HG03280 (cell line): Measurements from ENCODE around the gene ARFGEF2.
A peak's percentile ranks its signal among the peaks of the same experiment; 100 is the strongest.
"Not testable (repeated sequence)": the region's sequence is repeated elsewhere in the genome, so short reads cannot be mapped to it uniquely, and the experiment has no call there.

Source experiments
- ATAC-seq: cut with Tn5 transposase; IDR thresholded peaks from one replicate; pipeline ENCODE4 v1.9.1; 2021; ENCODE audit warnings: mild to moderate bottlenecking, moderate library complexity; ENCODE audit not compliant: unreplicated experiment

Gene ARFGEF2

DNA sequence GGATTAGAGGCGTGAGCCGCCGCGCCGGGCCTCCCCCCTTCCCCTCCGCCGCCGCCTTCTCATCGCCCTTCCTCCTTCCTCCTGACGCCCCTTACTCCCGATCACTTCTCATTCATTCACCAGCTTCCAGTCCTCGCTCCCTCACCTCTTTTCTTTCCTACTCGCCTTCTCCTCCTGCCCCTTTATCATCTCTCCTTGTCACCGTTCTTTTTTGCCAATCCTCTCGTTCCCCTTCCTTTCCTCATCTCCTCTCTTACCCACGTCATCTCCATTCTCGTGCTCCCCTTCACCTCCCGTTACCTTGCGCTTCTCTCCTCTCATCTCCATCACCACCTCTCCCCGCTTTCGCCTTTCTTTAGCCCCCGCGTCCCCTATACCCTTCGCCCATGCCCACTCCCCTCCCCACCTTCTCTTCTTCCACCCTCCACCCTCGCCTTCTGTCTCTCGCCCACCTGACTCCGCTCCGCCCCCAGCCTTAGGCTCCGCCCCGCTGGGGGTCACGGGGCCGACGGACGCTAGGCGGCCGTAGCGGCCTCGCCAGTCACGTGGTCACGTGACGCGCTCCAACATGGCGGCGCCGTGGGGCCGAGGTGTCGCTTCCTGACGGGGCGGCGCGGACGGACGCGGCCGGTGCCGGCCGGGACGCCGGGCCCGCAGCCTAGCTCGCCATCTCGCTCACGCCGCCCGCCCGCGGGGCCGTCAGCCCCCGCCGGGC lies at the start of gene ARFGEF2:
Gene ARFGEF2, plus strand, starts transcription at position 544 of the 715 bp plus-strand sequence. CDS start 179 bp downstream, outside the sequence.
- peak; percentile 81 for ATAC-seq

- no peak for ATAC-seq
Observed at GRCh38 chr20:48875233-48875913, 46.1 kb upstream of the ARFGEF2 start.

GRCh38 chr20:48875914-48876240 lies 45.6 kb upstream of the ARFGEF2 start:
- no peak for ATAC-seq

DNA sequence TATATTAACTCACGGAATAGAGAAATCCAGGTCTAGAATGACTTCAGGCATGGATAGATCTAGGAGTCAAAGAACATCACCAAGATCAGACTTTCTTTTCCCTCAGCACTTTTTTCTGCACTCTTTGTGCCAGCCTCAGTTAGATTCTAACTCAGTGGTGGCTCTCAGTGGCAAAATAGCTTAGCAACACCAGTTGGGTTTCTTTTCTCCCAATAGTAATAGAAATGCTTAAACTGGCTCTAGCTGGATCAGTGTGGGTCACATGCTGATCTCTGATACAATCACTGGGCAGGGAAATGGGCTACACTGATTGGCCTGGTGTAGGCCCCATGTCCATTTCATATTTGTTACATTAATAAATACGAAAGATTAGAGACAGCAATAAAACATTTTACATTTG lies 44.2 kb upstream of the ARFGEF2 start:
- no peak for ATAC-seq

- ATAC-seq = no peak
Observed at GRCh38 chr20:48878534-48879248, 42.8 kb upstream of the ARFGEF2 start.

- no peak for ATAC-seq
Observed at GRCh38 chr20:48879612-48880245, 41.8 kb upstream of the ARFGEF2 start.

- no peak for ATAC-seq
Observed at GRCh38 chr20:48880331-48880730, 41.2 kb upstream of the ARFGEF2 start.

DNA sequence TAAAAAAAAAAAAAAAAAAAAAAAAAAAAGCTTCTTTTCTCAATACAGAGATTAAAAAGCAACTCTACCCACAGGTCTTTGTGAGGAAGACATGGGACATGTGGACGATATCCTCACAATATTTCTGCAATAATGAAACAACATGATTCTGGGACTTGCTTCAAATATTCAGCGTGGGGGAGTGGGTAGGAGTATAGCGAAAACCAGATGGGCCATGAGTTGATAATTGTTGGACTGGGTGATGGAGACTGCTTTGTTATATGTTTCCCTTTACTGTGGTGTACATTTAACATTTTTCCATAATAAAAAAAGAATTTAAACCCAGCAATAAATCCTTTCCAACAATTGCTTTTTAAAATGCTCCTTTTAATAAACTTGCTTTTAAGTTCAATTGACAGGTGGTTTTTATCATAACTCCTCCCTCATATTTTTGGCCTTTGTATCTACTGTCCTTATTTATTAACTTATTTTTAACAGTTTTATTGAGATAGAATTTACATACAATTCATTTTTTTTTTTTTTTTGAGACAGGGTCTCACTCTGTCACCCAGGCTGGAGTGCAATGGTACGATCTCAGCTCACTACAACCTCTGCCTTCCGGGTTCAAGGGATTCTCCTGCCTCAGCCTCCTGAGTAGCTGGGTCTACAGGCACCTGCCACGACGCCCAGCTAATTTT lies 40.4 kb upstream of the ARFGEF2 start:
- ATAC-seq = no peak

- ATAC-seq = no peak
Observed at GRCh38 chr20:48885237-48885636, 36.3 kb upstream of the ARFGEF2 start.

- ATAC-seq = no peak
Observed at GRCh38 chr20:48886194-48886593, 35.3 kb upstream of the ARFGEF2 start.

DNA sequence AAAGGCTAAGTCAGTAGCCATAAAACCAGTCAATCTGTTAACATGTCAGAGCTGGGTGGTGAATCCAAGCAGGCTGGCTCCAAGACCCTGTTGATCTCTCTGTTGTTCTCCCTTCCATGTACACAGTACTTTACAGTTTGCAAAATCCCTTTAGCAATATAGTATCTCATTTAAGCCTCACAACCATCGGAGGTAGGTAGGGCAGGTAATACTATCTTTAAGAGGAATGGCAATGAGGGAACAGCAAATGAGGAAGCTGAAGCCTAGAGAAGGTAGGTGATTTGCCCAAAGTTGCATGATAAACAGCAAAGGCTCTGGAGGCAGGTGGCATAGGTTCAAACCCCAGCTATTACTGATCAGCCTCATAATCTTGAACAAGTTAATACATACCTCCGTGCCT lies 34.7 kb upstream of the ARFGEF2 start:
- ATAC-seq = no peak

GRCh38 chr20:48888517-48888916 lies 33.0 kb upstream of the ARFGEF2 start:
- ATAC-seq = not testable (repeated sequence)

DNA sequence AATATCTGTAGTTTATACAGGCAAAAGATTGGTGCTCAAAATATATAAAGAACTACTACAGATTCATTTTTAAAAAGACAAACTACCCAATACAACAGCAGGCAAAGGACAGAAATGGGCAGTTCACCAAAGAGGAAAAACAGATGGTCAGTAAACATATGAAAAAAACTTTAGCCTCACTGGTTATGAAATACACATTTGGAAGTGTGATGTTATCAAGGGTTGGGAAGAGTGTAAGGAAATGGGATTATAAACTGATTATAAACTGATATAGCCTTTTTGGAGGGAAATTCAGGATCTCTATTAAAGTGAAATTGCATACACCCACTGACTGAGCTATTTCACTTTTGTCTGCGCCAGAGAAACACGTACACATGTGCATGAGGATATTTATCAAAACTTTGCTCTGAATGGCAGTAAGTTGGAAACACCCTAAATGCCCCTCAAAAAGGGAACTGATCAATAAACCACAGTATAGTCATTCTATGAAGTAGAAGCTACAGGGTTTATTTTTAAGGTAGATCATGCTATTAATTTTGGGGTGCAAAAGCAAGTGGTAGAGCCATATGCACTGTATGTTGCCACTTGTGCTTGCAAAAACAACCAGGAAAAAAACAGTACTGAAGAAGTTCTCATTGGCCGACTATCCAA lies 32.2 kb upstream of the ARFGEF2 start:
- ATAC-seq = no peak

- ATAC-seq = no peak
Observed at GRCh38 chr20:48891235-48892048, 30.1 kb upstream of the ARFGEF2 start.

DNA sequence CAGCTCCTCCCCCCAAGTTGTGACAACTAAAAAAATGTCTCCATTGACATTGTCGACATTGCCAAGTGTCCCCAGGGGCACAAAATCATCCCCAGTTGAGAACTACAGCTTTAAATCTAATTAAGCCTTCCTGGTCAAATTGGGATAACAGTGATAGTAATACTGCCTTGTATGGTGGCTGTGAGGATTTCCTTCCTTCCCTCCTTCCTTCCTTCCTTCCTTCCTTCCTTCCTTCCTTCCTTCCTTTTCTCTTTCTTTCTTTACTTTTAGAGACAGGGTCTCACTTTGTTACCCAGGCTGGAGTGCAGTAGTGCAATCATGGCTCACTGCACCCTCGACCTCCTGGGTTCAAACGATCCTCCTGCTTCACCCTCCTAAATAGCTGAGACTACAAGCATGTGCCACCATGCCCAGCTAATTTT lies 29.5 kb upstream of the ARFGEF2 start:
- no peak for ATAC-seq

DNA sequence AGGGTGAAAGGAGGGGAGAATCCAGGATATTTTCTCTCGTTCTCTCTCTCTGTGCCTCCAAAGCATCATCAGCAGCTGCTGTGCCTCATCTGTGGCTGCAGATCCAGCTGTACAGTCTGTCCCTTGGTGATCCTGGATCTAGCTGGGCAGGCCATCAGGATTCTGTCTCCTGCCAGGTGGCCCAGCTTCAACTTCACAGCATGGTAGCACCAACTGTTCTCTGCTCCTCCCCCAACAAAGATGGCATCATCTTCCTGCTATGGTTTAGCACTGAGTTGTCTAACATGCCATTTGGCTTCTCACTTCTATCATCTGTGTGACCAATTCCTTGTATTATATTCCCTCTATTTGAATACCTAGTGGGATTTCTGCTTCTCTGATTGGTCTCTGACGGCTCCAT lies 28.6 kb upstream of the ARFGEF2 start:
- no peak for ATAC-seq

DNA sequence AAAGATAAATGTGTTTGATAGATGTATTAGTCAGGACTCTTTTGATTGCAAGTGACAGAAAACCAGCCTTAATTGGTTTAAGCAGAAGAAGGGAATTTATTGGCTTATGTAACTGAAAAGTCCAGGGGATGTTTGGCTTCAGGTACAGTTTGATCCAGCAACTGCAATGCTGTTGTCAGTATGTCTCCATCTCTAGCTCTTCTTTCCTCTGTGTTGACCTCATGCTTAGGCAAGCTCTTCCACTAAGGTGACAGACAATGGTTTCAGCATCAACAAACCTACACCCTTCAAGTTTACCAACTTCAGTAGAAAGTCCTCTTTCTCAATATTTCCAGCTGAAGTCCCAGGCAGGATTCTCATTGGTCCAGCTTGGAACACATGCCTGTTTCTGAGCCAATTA lies 28.1 kb upstream of the ARFGEF2 start:
- no peak for ATAC-seq

DNA sequence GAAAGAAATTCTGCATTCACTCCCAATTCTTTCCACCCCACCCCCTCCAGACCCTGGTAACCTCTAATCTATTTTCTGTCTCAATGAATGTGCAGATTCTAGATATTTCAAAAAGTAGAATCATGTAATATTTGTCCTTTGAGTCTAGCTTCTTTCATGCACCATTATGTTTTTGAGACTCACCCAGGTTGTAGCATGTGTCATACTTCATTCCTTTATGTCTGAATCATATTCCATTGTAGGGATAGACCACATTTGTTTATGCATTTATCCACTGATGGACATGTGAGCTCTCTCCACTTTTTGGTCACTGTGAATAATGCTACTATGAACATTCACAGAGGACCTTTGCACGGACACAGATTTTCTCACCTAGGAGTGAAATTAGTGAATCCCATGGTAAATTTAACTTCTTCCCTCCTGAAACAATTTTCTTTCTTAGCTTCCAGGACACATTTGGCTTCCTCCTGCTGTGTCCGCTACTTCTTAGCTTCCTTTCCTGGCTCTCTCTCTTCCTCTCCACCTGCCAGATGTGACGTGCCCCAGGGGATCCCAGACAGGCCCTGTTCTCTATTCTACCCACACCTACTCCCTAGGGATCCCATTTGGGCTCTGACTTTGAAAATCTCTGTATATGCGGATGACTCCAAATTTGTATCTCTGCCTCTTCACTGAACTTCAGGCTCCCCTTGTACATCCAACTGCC lies 24.1 kb upstream of the ARFGEF2 start:
- ATAC-seq = no peak

DNA sequence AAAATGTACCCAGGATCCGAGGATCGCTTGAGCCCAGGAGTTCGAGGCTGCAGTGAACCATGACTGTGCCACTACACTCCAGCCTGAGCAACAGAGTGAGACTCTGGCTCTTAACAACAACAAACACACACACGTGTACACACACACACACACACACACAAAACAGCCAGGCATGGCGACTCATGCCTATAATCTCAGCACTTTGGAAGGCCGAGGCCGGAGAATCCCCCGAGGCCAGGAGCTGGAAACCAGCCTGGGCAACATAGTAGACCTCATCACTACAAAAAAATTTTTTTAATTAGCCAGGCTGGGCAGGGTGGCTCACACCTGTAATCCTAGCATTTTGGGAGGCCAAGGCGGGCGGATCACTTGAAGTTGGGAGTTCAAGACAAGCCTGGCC lies 23.3 kb upstream of the ARFGEF2 start:
- ATAC-seq = no peak
